Measurements from ENCODE around the gene POC1A.
"Not testable (repeated sequence)": the region's sequence is repeated elsewhere in the genome, so short reads cannot be mapped to it uniquely, and the experiment has no call there.

The POC1A gene

DNA sequence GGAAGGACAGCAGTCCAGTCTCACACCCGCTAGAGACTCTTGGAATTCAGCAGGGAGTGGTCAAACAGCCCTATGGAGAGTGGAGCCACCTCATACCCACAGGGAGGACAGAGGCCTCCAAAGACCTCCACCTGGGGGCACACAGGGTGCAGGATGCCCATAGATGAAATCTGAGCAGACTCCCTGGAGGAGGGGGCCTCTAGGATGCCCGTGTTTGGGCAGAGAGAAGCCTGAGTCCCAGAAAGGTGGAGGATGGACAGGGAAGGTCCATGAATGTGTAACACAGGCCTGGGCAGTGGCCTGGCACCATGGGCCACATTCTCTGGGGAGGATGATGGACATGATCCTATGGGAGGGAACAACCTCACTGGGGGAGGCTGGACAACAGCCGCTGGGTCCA is 119.6 kb downstream of the POC1A start:
- Histone ChIP-seq H3K4me1 (ENCODE audit: control insufficient read depth in 5 of 5, insufficient read depth in 5 of 5, low read length in 5 of 5) (peaks cover 0 to 3% (median under 1%) of the 10 kb centered on the region in 5 donors), H3K36me3 (ENCODE audit: control insufficient read depth in 5 of 5, insufficient read depth in 5 of 5, low read length in 5 of 5) (no peaks in the 10 kb centered on the region), H3K27ac (ENCODE audit: low read depth, low read length) (no peak overlapping the region), H3K9me3 (ENCODE audit: control insufficient read depth in 5 of 5, low read length in 5 of 5) (no peaks in the 10 kb centered on the region), H3K9ac (ENCODE audit: low read length in 5 of 5) (no peak overlapping the region), H3K27me3 (ENCODE audit: control insufficient read depth in 5 of 5, insufficient read depth in 4 of 5, low read length in 5 of 5) (peaks cover 0 to 4% (median 2%) of the 10 kb centered on the region in 5 donors), H3K4me3 (ENCODE audit: low read depth in 1 of 5, low read length in 5 of 5) (no peak overlapping the region)

DNA sequence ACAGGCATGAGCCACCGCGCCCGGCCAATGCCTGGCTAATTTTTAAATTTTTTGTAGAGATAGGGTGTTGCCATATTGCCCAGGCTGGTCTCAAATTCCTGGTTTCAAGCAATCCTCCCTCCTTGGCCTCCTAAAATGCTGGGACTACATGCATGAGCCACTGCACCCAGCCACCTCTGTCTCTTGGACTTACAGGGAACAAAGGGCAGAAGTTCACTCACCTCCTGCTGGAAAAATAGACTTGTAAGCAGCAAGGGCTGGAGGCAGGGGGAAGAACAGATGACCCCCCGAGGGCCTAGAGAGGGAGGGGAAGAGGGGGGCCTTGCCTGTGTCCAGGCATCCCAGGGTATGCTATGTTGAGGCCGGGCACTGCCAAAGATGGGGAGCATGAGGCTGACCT is 120.0 kb downstream of the POC1A start:
- H3K27ac ChIP-seq (ENCODE audit: low read depth, low read length) = no peak overlapping the region

GRCh38 chr3:52033748-52034147 is 120.5 kb downstream of the POC1A start:
- not testable (repeated sequence) for H3K4me3 ChIP-seq (ENCODE audit: low read depth in 1 of 5, low read length in 5 of 5); H3K27ac ChIP-seq (ENCODE audit: low read depth, low read length); H3K27me3 ChIP-seq (ENCODE audit: control insufficient read depth in 5 of 5, insufficient read depth in 4 of 5, low read length in 5 of 5); H3K9ac ChIP-seq (ENCODE audit: low read length in 5 of 5); H3K4me1 ChIP-seq (ENCODE audit: control insufficient read depth in 5 of 5, insufficient read depth in 5 of 5, low read length in 5 of 5); H3K9me3 ChIP-seq (ENCODE audit: control insufficient read depth in 5 of 5, low read length in 5 of 5); H3K36me3 ChIP-seq (ENCODE audit: control insufficient read depth in 5 of 5, insufficient read depth in 5 of 5, low read length in 5 of 5)

More for the DNA sequence above, 120.0 kb downstream of the POC1A start:
- H3K4me3 ChIP-seq (ENCODE audit: low read depth in 1 of 5, low read length in 5 of 5) = no peak overlapping the region
- no peaks in the 10 kb centered on the region for H3K9me3 ChIP-seq (ENCODE audit: control insufficient read depth in 5 of 5, low read length in 5 of 5)
- peaks cover 0 to 3% (median 0%) of the 10 kb centered on the region in 5 donors for H3K27me3 ChIP-seq (ENCODE audit: control insufficient read depth in 5 of 5, insufficient read depth in 4 of 5, low read length in 5 of 5)
- no peaks in the 10 kb centered on the region for H3K36me3 ChIP-seq (ENCODE audit: control insufficient read depth in 5 of 5, insufficient read depth in 5 of 5, low read length in 5 of 5)
- H3K9ac ChIP-seq (ENCODE audit: low read length in 5 of 5) = no peak overlapping the region
- H3K4me1 ChIP-seq (ENCODE audit: control insufficient read depth in 5 of 5, insufficient read depth in 5 of 5, low read length in 5 of 5) = no peaks in the 10 kb centered on the region

DNA sequence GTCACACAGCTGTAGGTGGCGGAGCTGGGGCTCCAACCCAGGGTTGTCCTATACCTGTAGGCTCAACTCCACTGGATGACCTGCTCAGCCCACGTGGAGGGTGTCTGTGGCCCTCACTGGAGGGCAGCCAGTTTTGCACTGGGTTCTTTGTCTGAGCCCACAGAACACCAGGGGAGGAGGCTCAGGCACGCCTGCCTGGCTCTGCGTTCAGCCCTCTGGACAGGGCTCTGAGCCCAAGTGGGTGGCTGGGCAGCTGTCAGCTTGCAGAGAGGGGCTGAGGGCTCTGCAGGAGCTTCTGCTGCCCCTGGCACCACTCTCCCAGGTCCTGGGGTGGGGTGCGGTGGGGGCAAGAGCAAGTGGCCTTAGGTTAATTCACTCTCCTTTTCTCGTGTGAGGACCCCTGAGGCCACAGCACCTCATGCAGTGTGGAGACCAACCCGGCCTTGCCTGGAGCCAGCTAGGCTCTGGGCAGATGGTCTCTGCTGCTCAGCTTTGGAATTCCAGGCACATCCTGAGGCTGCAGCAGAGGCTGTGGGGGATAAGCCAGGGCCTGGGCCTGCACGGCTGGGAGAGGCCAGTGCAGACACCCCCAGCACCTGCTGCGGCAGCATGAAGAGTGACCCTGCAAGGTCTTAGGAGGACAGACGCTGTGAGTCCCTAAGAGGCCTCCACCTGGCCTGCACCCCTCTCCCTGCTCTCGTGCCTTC is 121.4 kb downstream of the POC1A start:
- no peaks in the 10 kb centered on the region for H3K9me3 ChIP-seq (ENCODE audit: control insufficient read depth in 5 of 5, low read length in 5 of 5)
- H3K27ac ChIP-seq (ENCODE audit: low read depth, low read length) = no peak overlapping the region
- H3K4me1 ChIP-seq (ENCODE audit: control insufficient read depth in 5 of 5, insufficient read depth in 5 of 5, low read length in 5 of 5) = no peaks in the 10 kb centered on the region
- peaks cover 0 to 8% (median 0%) of the 10 kb centered on the region in 5 donors for H3K27me3 ChIP-seq (ENCODE audit: control insufficient read depth in 5 of 5, insufficient read depth in 4 of 5, low read length in 5 of 5)
- no peak overlapping the region for H3K4me3 ChIP-seq (ENCODE audit: low read depth in 1 of 5, low read length in 5 of 5)
- no peaks in the 10 kb centered on the region for H3K36me3 ChIP-seq (ENCODE audit: control insufficient read depth in 5 of 5, insufficient read depth in 5 of 5, low read length in 5 of 5)
- H3K9ac ChIP-seq (ENCODE audit: low read length in 5 of 5) = no peak overlapping the region

- H3K9ac ChIP-seq (ENCODE audit: low read length in 5 of 5) = no peak overlapping the region
- no peaks in the 10 kb centered on the region for H3K4me1 ChIP-seq (ENCODE audit: control insufficient read depth in 5 of 5, insufficient read depth in 5 of 5, low read length in 5 of 5)
- H3K36me3 ChIP-seq (ENCODE audit: control insufficient read depth in 5 of 5, insufficient read depth in 5 of 5, low read length in 5 of 5) = no peaks in the 10 kb centered on the region
- no peaks in the 10 kb centered on the region for H3K9me3 ChIP-seq (ENCODE audit: control insufficient read depth in 5 of 5, low read length in 5 of 5)
- no peak overlapping the region for H3K27ac ChIP-seq (ENCODE audit: low read depth, low read length)
- peaks cover 0 to 8% (median 0%) of the 10 kb centered on the region in 5 donors for H3K27me3 ChIP-seq (ENCODE audit: control insufficient read depth in 5 of 5, insufficient read depth in 4 of 5, low read length in 5 of 5)
- no peak overlapping the region for H3K4me3 ChIP-seq (ENCODE audit: low read depth in 1 of 5, low read length in 5 of 5)
These were observed 122.3 kb downstream of the POC1A start for GRCh38 chr3:52031896-52032295.

DNA sequence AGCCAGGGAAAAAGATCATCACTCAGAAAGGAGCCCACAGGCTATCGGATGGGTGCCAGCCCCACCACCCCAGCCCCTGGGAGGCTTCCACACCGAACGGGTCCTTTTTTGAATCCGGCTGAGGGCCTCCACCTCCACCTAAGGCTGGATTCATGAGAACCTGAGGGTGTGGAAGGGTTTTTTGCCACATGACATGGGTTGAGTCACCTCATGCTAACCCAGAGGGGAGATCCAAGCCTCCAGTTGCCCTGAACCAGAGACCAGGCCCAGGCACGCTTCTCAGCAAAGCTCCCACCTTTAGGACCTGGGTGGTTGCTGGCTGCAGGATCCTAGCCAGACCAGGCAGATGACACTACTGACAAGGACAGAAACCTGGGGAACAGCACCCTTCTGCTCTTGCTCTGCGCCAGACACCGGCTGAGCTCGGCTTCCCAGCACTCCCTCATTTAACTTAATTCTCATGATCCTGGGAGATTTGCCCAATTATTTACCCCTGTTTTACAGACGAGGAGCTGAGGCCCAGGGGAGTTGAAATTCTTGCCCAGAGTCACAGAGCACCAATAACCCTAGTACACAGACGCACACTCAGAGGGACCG is 123.4 kb downstream of the POC1A start:
- H3K27ac ChIP-seq (ENCODE audit: low read depth, low read length) = no peak overlapping the region
- no peak overlapping the region for H3K9ac ChIP-seq (ENCODE audit: low read length in 5 of 5)
- H3K27me3 ChIP-seq (ENCODE audit: control insufficient read depth in 5 of 5, insufficient read depth in 4 of 5, low read length in 5 of 5) = peaks cover 0 to 8% (median 0%) of the 10 kb centered on the region in 5 donors
- H3K9me3 ChIP-seq (ENCODE audit: control insufficient read depth in 5 of 5, low read length in 5 of 5) = no peaks in the 10 kb centered on the region
- no peaks in the 10 kb centered on the region for H3K36me3 ChIP-seq (ENCODE audit: control insufficient read depth in 5 of 5, insufficient read depth in 5 of 5, low read length in 5 of 5)
- peaks cover 0 to under 1% (median 0%) of the 10 kb centered on the region in 5 donors for H3K4me1 ChIP-seq (ENCODE audit: control insufficient read depth in 5 of 5, insufficient read depth in 5 of 5, low read length in 5 of 5)
- H3K4me3 ChIP-seq (ENCODE audit: low read depth in 1 of 5, low read length in 5 of 5) = no peak overlapping the region

- no peak overlapping the region for H3K9ac ChIP-seq (ENCODE audit: low read length in 5 of 5)
- no peak overlapping the region for H3K27ac ChIP-seq (ENCODE audit: low read depth, low read length)
- no peak overlapping the region for H3K4me3 ChIP-seq (ENCODE audit: low read depth in 1 of 5, low read length in 5 of 5)
- peaks cover 0 to 8% (median 0%) of the 10 kb centered on the region in 5 donors for H3K27me3 ChIP-seq (ENCODE audit: control insufficient read depth in 5 of 5, insufficient read depth in 4 of 5, low read length in 5 of 5)
- no peaks in the 10 kb centered on the region for H3K36me3 ChIP-seq (ENCODE audit: control insufficient read depth in 5 of 5, insufficient read depth in 5 of 5, low read length in 5 of 5)
- H3K4me1 ChIP-seq (ENCODE audit: control insufficient read depth in 5 of 5, insufficient read depth in 5 of 5, low read length in 5 of 5) = peaks cover 0 to 6% (median 0%) of the 10 kb centered on the region in 5 donors
- H3K9me3 ChIP-seq (ENCODE audit: control insufficient read depth in 5 of 5, low read length in 5 of 5) = no peaks in the 10 kb centered on the region
These were observed 124.7 kb downstream of the POC1A start for GRCh38 chr3:52029535-52029934.

- Histone ChIP-seq H3K27ac (ENCODE audit: low read depth, low read length) (no peak overlapping the region), H3K9me3 (ENCODE audit: control insufficient read depth in 5 of 5, low read length in 5 of 5) (no peaks in the 10 kb centered on the region), H3K36me3 (ENCODE audit: control insufficient read depth in 5 of 5, insufficient read depth in 5 of 5, low read length in 5 of 5) (no peaks in the 10 kb centered on the region), H3K4me3 (ENCODE audit: low read depth in 1 of 5, low read length in 5 of 5) (no peak overlapping the region), H3K4me1 (ENCODE audit: control insufficient read depth in 5 of 5, insufficient read depth in 5 of 5, low read length in 5 of 5) (peaks cover 0 to 10% (median 0%) of the 10 kb centered on the region in 5 donors), H3K27me3 (ENCODE audit: control insufficient read depth in 5 of 5, insufficient read depth in 4 of 5, low read length in 5 of 5) (peaks cover 0 to 8% (median 0%) of the 10 kb centered on the region in 5 donors), H3K9ac (ENCODE audit: low read length in 5 of 5) (no peak overlapping the region)
These were observed 125.2 kb downstream of the POC1A start for GRCh38 chr3:52029053-52029452.

- no peaks in the 10 kb centered on the region for H3K9me3 ChIP-seq (ENCODE audit: control insufficient read depth in 5 of 5, low read length in 5 of 5)
- no peak overlapping the region for H3K27ac ChIP-seq (ENCODE audit: low read depth, low read length)
- H3K4me1 ChIP-seq (ENCODE audit: control insufficient read depth in 5 of 5, insufficient read depth in 5 of 5, low read length in 5 of 5) = peaks cover 0 to 15% (median 0%) of the 10 kb centered on the region in 5 donors
- H3K4me3 ChIP-seq (ENCODE audit: low read depth in 1 of 5, low read length in 5 of 5) = no peak overlapping the region
- H3K27me3 ChIP-seq (ENCODE audit: control insufficient read depth in 5 of 5, insufficient read depth in 4 of 5, low read length in 5 of 5) = peaks cover 0 to 8% (median 0%) of the 10 kb centered on the region in 5 donors
- H3K9ac ChIP-seq (ENCODE audit: low read length in 5 of 5) = no peak overlapping the region
- H3K36me3 ChIP-seq (ENCODE audit: control insufficient read depth in 5 of 5, insufficient read depth in 5 of 5, low read length in 5 of 5) = no peaks in the 10 kb centered on the region
These were observed 125.7 kb downstream of the POC1A start for GRCh38 chr3:52028572-52028971.

- H3K4me3 ChIP-seq (ENCODE audit: low read depth in 1 of 5, low read length in 5 of 5) = no peak overlapping the region
- no peaks in the 10 kb centered on the region for H3K36me3 ChIP-seq (ENCODE audit: control insufficient read depth in 5 of 5, insufficient read depth in 5 of 5, low read length in 5 of 5)
- H3K4me1 ChIP-seq (ENCODE audit: control insufficient read depth in 5 of 5, insufficient read depth in 5 of 5, low read length in 5 of 5) = peaks cover 0 to 39% (median 4%) of the 10 kb centered on the region in 5 donors
- H3K9me3 ChIP-seq (ENCODE audit: control insufficient read depth in 5 of 5, low read length in 5 of 5) = no peaks in the 10 kb centered on the region
- no peak overlapping the region for H3K9ac ChIP-seq (ENCODE audit: low read length in 5 of 5)
- peaks cover 0 to 8% (median 0%) of the 10 kb centered on the region in 5 donors for H3K27me3 ChIP-seq (ENCODE audit: control insufficient read depth in 5 of 5, insufficient read depth in 4 of 5, low read length in 5 of 5)
- H3K27ac ChIP-seq (ENCODE audit: low read depth, low read length) = no peak overlapping the region
These were observed 128.2 kb downstream of the POC1A start for GRCh38 chr3:52026041-52026440.

Measured in subcutaneous abdominal adipose tissue (tissue), 5 donors.